ENCODE data around the gene EDIL3.

Gene EDIL3

GRCh38 chr5:84092738-84093137 lies 291.9 kb downstream of the EDIL3 start:
- no peaks in the 10 kb centered on the region for H3K9me2 ChIP-seq (replicated peaks; ENCODE audit: control insufficient read depth, low read length)
- H3K27ac ChIP-seq (ENCODE audit: low read depth, low read length) = no peak overlapping the region
- H3K79me2 ChIP-seq (ENCODE audit: control insufficient read depth, low read length) = no peaks in the 10 kb centered on the region

GRCh38 chr5:84091127-84091799 lies 293.4 kb downstream of the EDIL3 start:
- no peak overlapping the region for H3K4me3 ChIP-seq (ENCODE audit: low read length)

More at GRCh38 chr5:84092738-84093137, 291.9 kb downstream of the EDIL3 start:
- H3K27me3 ChIP-seq (ENCODE audit: control insufficient read depth, low read length) = no peaks in the 10 kb centered on the region
- no peak overlapping the region for H3K4me2 ChIP-seq (ENCODE audit: low read length)
- H3K4me3 ChIP-seq (ENCODE audit: low read length) = no peak overlapping the region
- no peaks in the 10 kb centered on the region for H3K9me3 ChIP-seq (ENCODE audit: control insufficient read depth, insufficient read depth, low read length)
- no peaks in the 10 kb centered on the region for H4K20me1 ChIP-seq (ENCODE audit: control insufficient read depth, insufficient read depth, low read depth, low read length)
- no peaks in the 10 kb centered on the region for H3F3A ChIP-seq (ENCODE audit: control insufficient read depth, insufficient read depth)
- H3K4me1 ChIP-seq (ENCODE audit: control insufficient read depth, low read length) = no peaks in the 10 kb centered on the region
- no peak for TF ChIP-seq CTCF (IDR thresholded peaks at IDR 0.05; ENCODE audit: low read depth, low read length, poor library complexity, severe bottlenecking)
- TF ChIP-seq EZH2phosphoT487 (IDR thresholded peaks at IDR 0.05; ENCODE audit: borderline replicate concordance, low read length) = no peak
- no peaks in the 10 kb centered on the region for H3K36me3 ChIP-seq (ENCODE audit: control insufficient read depth, low read length)

GRCh38 chr5:84088996-84089395 lies 295.7 kb downstream of the EDIL3 start:
- no peak overlapping the region for H3K4me3 ChIP-seq (ENCODE audit: low read length)
- no peaks in the 10 kb centered on the region for H3K4me1 ChIP-seq (ENCODE audit: control insufficient read depth, low read length)
- H4K20me1 ChIP-seq (ENCODE audit: control insufficient read depth, insufficient read depth, low read depth, low read length) = no peaks in the 10 kb centered on the region
- no peaks in the 10 kb centered on the region for H3K79me2 ChIP-seq (ENCODE audit: control insufficient read depth, low read length)
- no peaks in the 10 kb centered on the region for H3K36me3 ChIP-seq (ENCODE audit: control insufficient read depth, low read length)
- H3K9me3 ChIP-seq (ENCODE audit: control insufficient read depth, insufficient read depth, low read length) = no peaks in the 10 kb centered on the region
- no peaks in the 10 kb centered on the region for H3F3A ChIP-seq (ENCODE audit: control insufficient read depth, insufficient read depth)
- H3K27me3 ChIP-seq (ENCODE audit: control insufficient read depth, low read length) = no peaks in the 10 kb centered on the region
- H3K4me2 ChIP-seq (ENCODE audit: low read length) = no peak overlapping the region
- H3K27ac ChIP-seq (ENCODE audit: low read depth, low read length) = no peak overlapping the region
- TF ChIP-seq EZH2phosphoT487 (IDR thresholded peaks at IDR 0.05; ENCODE audit: borderline replicate concordance, low read length) (no peak), CTCF (IDR thresholded peaks at IDR 0.05; ENCODE audit: low read depth, low read length, poor library complexity, severe bottlenecking) (peak; percentile 33)
- H3K9me2 ChIP-seq (replicated peaks; ENCODE audit: control insufficient read depth, low read length) = no peaks in the 10 kb centered on the region

More at GRCh38 chr5:84091127-84091799, 293.4 kb downstream of the EDIL3 start:
- Histone ChIP-seq H3K79me2 (ENCODE audit: control insufficient read depth, low read length) (no peaks in the 10 kb centered on the region), H4K20me1 (ENCODE audit: control insufficient read depth, insufficient read depth, low read depth, low read length) (no peaks in the 10 kb centered on the region), H3K4me1 (ENCODE audit: control insufficient read depth, low read length) (no peaks in the 10 kb centered on the region), H3K36me3 (ENCODE audit: control insufficient read depth, low read length) (no peaks in the 10 kb centered on the region), H3K9me2 (replicated peaks; ENCODE audit: control insufficient read depth, low read length) (no peaks in the 10 kb centered on the region), H3K27me3 (ENCODE audit: control insufficient read depth, low read length) (no peaks in the 10 kb centered on the region), H3K4me2 (ENCODE audit: low read length) (no peak overlapping the region), H3K27ac (ENCODE audit: low read depth, low read length) (no peak overlapping the region), H3F3A (ENCODE audit: control insufficient read depth, insufficient read depth) (no peaks in the 10 kb centered on the region), H3K9me3 (ENCODE audit: control insufficient read depth, insufficient read depth, low read length) (no peaks in the 10 kb centered on the region)
- no peak for TF ChIP-seq EZH2phosphoT487 (IDR thresholded peaks at IDR 0.05; ENCODE audit: borderline replicate concordance, low read length)
- TF ChIP-seq CTCF (IDR thresholded peaks at IDR 0.05; ENCODE audit: low read depth, low read length, poor library complexity, severe bottlenecking) = no peak

Data from DOHH2 (cell line).